Loucy (cell line): ENCODE measurements around the gene CRAMP1.

Source experiments
- H2AFZ ChIP-seq: fragments of 200-600 bp; sonication (generic); 2 replicates; pipeline ENCODE4 v1.6.0; 2016; ENCODE audit warnings: antibody characterized with exemption, mild to moderate bottlenecking, low read length, moderate library complexity
- H3F3A ChIP-seq: fragments of 200-600 bp; 2 replicates; pipeline ENCODE4 v1.6.0; 2016; ENCODE audit warnings: antibody characterized with exemption, low read depth, mild to moderate bottlenecking
- H3K27me3 ChIP-seq: fragments of 200-600 bp; sonication (generic); 2 replicates; pipeline ENCODE4 v1.6.1; 2014; ENCODE audit warnings: low read length, mild to moderate bottlenecking; ENCODE audit not compliant: insufficient read depth, poor library complexity, severe bottlenecking
- H3K36me3 ChIP-seq: fragments of 200-600 bp; sonication (generic); 2 replicates; pipeline ENCODE4 v1.6.1; 2016; ENCODE audit warnings: low read length; ENCODE audit not compliant: insufficient read depth
- H3K4me1 ChIP-seq: fragments of 200-600 bp; sonication (generic); 2 replicates; pipeline ENCODE4 v1.5.1; 2014; ENCODE audit warnings: low read length, mild to moderate bottlenecking; ENCODE audit not compliant: insufficient read depth, poor library complexity, severe bottlenecking
- H3K4me2 ChIP-seq: fragments of 200-600 bp; sonication (generic); 2 replicates; pipeline ENCODE4 v1.6.0; 2014; ENCODE audit warnings: antibody characterized with exemption, low read length, low read depth, mild to moderate bottlenecking; ENCODE audit not compliant: poor library complexity, severe bottlenecking
- H3K4me3 ChIP-seq: fragments of 200-600 bp; sonication (generic); 2 replicates; pipeline ENCODE4 v1.5.1; 2014; ENCODE audit warnings: low read length, mild to moderate bottlenecking, mixed read lengths; ENCODE audit not compliant: poor library complexity, severe bottlenecking
- H3K79me2 ChIP-seq: fragments of 200-600 bp; sonication (generic); 2 replicates; pipeline ENCODE4 v1.6.1; 2014; ENCODE audit warnings: low read length; ENCODE audit not compliant: insufficient read depth
- H3K9ac ChIP-seq: fragments of 200-600 bp; sonication (generic); 2 replicates; pipeline ENCODE4 v1.6.0; 2014; ENCODE audit warnings: mild to moderate bottlenecking, low read depth, low read length, moderate library complexity; ENCODE audit not compliant: poor library complexity, severe bottlenecking
- H3K9me2 ChIP-seq: fragments of 200-600 bp; sonication (generic); replicated peaks from 2 replicates; pipeline ENCODE4 v1.6.1; 2016; ENCODE audit warnings: low read depth, low read length, mixed read lengths
- H3K9me3 ChIP-seq: fragments of 200-600 bp; sonication (generic); 2 replicates; pipeline ENCODE4 v1.6.1; 2014; ENCODE audit warnings: mild to moderate bottlenecking, antibody characterized with exemption, low read length, low read depth; ENCODE audit not compliant: insufficient read depth
- H4K20me1 ChIP-seq: fragments of 200-600 bp; sonication (generic); 2 replicates; pipeline ENCODE4 v1.6.0; 2014; ENCODE audit warnings: antibody characterized with exemption, low read length, mild to moderate bottlenecking; ENCODE audit not compliant: insufficient read depth, poor library complexity, severe bottlenecking
- EZH2phosphoT487 ChIP-seq: fragments of 200-600 bp; IDR thresholded peaks from 2 replicates; pipeline ENCODE4 v1.6.1; 2018; ENCODE audit warnings: antibody characterized with exemption, mild to moderate bottlenecking, moderate library complexity, borderline replicate concordance
- TF ChIP-seq, protein P1 (sequence below): fragments of 200-600 bp; sonication (generic); conservative IDR thresholded peaks from 2 replicates; pipeline ENCODE4 v1.5.1; 2014; ENCODE audit warnings: mild to moderate bottlenecking, antibody characterized with exemption, low read length

Gene CRAMP1

GRCh38 chr16:1565083-1565805 is 46.9 kb upstream of the CRAMP1 start:
- TF ChIP-seq, protein P1, sequence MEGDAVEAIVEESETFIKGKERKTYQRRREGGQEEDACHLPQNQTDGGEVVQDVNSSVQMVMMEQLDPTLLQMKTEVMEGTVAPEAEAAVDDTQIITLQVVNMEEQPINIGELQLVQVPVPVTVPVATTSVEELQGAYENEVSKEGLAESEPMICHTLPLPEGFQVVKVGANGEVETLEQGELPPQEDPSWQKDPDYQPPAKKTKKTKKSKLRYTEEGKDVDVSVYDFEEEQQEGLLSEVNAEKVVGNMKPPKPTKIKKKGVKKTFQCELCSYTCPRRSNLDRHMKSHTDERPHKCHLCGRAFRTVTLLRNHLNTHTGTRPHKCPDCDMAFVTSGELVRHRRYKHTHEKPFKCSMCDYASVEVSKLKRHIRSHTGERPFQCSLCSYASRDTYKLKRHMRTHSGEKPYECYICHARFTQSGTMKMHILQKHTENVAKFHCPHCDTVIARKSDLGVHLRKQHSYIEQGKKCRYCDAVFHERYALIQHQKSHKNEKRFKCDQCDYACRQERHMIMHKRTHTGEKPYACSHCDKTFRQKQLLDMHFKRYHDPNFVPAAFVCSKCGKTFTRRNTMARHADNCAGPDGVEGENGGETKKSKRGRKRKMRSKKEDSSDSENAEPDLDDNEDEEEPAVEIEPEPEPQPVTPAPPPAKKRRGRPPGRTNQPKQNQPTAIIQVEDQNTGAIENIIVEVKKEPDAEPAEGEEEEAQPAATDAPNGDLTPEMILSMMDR, result no peak
- no peak for TF ChIP-seq EZH2phosphoT487
- H2AFZ ChIP-seq, result no peak overlapping the region
- no peaks in the 10 kb centered on the region for H3K9me3 ChIP-seq
- H3K79me2 ChIP-seq, result no peaks in the 10 kb centered on the region
- no peaks in the 10 kb centered on the region for H3F3A ChIP-seq
- H3K4me2 ChIP-seq, result no peak overlapping the region
- H3K9me2 ChIP-seq, result no peaks in the 10 kb centered on the region
- no peak overlapping the region for H3K9ac ChIP-seq
- H3K4me3 ChIP-seq, result no peak overlapping the region
- no peaks in the 10 kb centered on the region for H3K4me1 ChIP-seq
- H4K20me1 ChIP-seq, result no peaks in the 10 kb centered on the region
- H3K27me3 ChIP-seq, result no peaks in the 10 kb centered on the region
- no peaks in the 10 kb centered on the region for H3K36me3 ChIP-seq

DNA sequence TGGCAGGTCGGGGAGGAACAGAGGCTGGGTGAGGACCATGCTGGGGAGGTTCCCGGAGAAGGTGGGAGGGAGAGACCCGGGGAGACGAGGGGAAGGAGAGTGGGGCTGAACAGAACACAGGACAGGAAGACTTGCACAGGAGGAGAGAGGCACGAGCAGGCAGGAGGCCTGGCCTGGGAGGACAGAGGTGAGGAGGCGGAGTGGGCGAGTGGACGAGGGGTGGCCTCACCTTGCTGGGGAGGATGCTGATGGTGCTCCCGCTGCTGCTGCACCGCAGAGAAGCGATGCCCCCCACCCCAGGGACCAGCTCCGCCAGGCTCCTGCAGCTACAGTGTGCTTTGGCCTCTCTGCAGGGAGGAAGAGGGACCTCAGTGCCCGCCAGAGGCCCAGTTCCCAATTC is 44.2 kb upstream of the CRAMP1 start:
- H3K36me3 ChIP-seq, result no peaks in the 10 kb centered on the region
- H3K79me2 ChIP-seq, result no peaks in the 10 kb centered on the region
- no peaks in the 10 kb centered on the region for H3K4me1 ChIP-seq
- H3K9me3 ChIP-seq, result no peaks in the 10 kb centered on the region
- no peaks in the 10 kb centered on the region for H3K27me3 ChIP-seq
- no peaks in the 10 kb centered on the region for H3K9me2 ChIP-seq
- no peak overlapping the region for H2AFZ ChIP-seq
- no peaks in the 10 kb centered on the region for H4K20me1 ChIP-seq
- no peak for TF ChIP-seq EZH2phosphoT487
- TF ChIP-seq, protein P1, result no peak
- no peak overlapping the region for H3K4me2 ChIP-seq
- H3F3A ChIP-seq, result no peaks in the 10 kb centered on the region
- no peak overlapping the region for H3K9ac ChIP-seq
- no peak overlapping the region for H3K4me3 ChIP-seq

DNA sequence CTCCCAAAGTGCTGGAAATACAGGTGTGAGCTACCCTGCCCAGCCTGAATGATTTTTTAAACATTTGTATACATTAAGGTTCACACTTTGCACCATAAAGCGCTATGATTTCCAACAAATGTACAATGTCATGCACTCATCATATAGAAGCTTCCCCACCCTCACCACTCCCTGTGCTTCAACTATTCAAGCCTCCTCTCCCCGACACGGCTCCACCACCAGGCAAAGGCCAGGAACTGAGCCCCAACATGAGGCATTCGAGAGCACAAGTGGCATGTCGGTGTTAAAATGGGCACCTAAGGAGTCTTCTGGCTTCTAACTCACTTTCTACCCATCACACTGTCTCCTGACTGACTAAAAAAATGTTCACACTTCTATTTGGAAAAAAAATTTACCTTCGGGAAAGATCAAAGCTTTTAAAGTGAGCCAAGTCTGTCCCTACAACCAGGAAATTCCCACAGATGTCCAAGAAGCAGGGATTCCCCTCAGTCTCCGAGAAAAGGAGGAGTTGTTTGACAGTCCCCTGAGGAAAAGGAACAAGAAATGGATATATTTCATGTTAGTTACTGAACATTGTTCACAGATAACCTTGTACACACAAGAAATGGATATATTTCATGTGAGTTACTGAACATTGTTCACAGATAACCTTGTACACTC is 41.0 kb upstream of the CRAMP1 start:
- Histone ChIP-seq H2AFZ (no peak overlapping the region), H3K4me2 (no peak overlapping the region), H3K4me3 (no peak overlapping the region), H3K79me2 (no peaks in the 10 kb centered on the region), H3K9me2 (no peaks in the 10 kb centered on the region), H3K27me3 (no peaks in the 10 kb centered on the region), H3K36me3 (no peaks in the 10 kb centered on the region), H3K4me1 (no peaks in the 10 kb centered on the region), H4K20me1 (no peaks in the 10 kb centered on the region), H3F3A (no peaks in the 10 kb centered on the region), H3K9me3 (no peaks in the 10 kb centered on the region), H3K9ac (no peak overlapping the region)
- TF ChIP-seq, protein P1, result no peak
